Esophagus squamous epithelium (tissue), 5 donors: ENCODE measurements around the gene PAIP2. TPM values are rescaled to one million over a fixed set of nuclear protein-coding genes. Genes with fewer than 3 reads are reported as not detected.

Source experiments
- DNase-seq: peaks from one replicate; lab custom pipeline; 2025; lab: John Stamatoyannopoulos, UW
- H3K27ac ChIP-seq, 4 donors: fragments of 200-600 bp; sonication (generic); one replicate each; pipeline ENCODE4 v1.5.1; 2016 to 2019; ENCODE audit warnings: mild to moderate bottlenecking in 1 of 4
- H3K27me3 ChIP-seq, 4 donors: fragments of 200-600 bp; sonication (generic); 1 replicate in 3 of 4; 2 replicates in 1 of 4; pipeline versions ENCODE4 v1.5.1 to v1.6.0; 2017 to 2021; ENCODE audit warnings: antibody characterized with exemption in 1 of 4
- H3K36me3 ChIP-seq, 3 donors: fragments of 200-600 bp; sonication (generic); one replicate each; pipeline ENCODE4 v1.5.1; 2016 to 2019
- H3K4me1 ChIP-seq, 3 donors: fragments of 200-600 bp; sonication (generic); one replicate each; pipeline ENCODE4 v1.5.1; 2017 to 2019
- H3K4me3 ChIP-seq, 4 donors: fragments of 200-600 bp; sonication (generic); 1 replicate in 3 of 4; 2 replicates in 1 of 4; pipeline ENCODE4 v1.5.1; 2016 to 2019; ENCODE audit warnings: mild to moderate bottlenecking in 2 of 4, moderate library complexity in 1 of 4
- H3K9me3 ChIP-seq, 3 donors: fragments of 200-600 bp; sonication (generic); one replicate each; pipeline ENCODE4 v1.5.1; 2016 to 2019
- CTCF ChIP-seq, 6 experiments: fragments of 450-650 bp in 4 of 6; fragments of 200-600 bp in 2 of 6; sonication (generic) in 2 of 6; IDR thresholded peaks; one replicate each; pipeline ENCODE4 v1.5.1; 2016 to 2019; ENCODE audit warnings: antibody characterized with exemption in 6 of 6, mild to moderate bottlenecking in 4 of 6, moderate library complexity in 4 of 6
- POLR2A ChIP-seq, 4 donors: fragments of 450-650 bp; IDR thresholded peaks; one replicate each; pipeline ENCODE4 v1.6.1; 2017; ENCODE audit warnings: antibody characterized with exemption in 4 of 4, mild to moderate bottlenecking in 4 of 4, moderate library complexity in 3 of 4
- WGBS, 2 donors: methylation state at CpG; one replicate each; pipeline ENCODE4 v1.1.5; 2018; 5-methylcytosine and 5-hydroxymethylcytosine counted together
- intact Hi-C: fragments of 100-400 bp; cut with DNase I; formaldehyde crosslinking; loops from one replicate; pipeline ENCODE4 v1.15.0; 2022
- total RNA-seq, 4 donors: library from RNA; depleted of rRNA; stranded (reverse); fragments of >200 nt; gene quantifications; one replicate each; pipeline ENCODE4 v1.1.0, GENCODE V29; 2016
- donor health status: DM: yes; HTN: yes; CAD: no.

Gene PAIP2
- total RNA-seq, 4 donors from 2014 or later, result 33.7 to 69.0 (median 57.6) TPM

- intact Hi-C loops, result no loop called here
- Histone ChIP-seq H3K27ac (no peak overlapping the region), H3K9me3 (no peaks in the 10 kb centered on the region), H3K4me1 (peaks cover 0 to 50% (median 10%) of the 10 kb centered on the region in 3 donors), H3K4me3 (no peak overlapping the region), H3K36me3 (peaks cover 0 to 43% (median 0%) of the 10 kb centered on the region in 3 donors), H3K27me3 (no peaks in the 10 kb centered on the region)
- no peak for DNase-seq
- TF ChIP-seq POLR2A (IDR thresholded peaks at IDR 0.05), result no peak
- no peak for TF ChIP-seq CTCF (IDR thresholded peaks at IDR 0.05)
These were observed 16.4 kb downstream of the PAIP2 start for GRCh38 chr5:139358064-139358463.

GRCh38 chr5:139360384-139360783 lies 18.7 kb downstream of the PAIP2 start:
- H3K4me3 ChIP-seq, result no peak overlapping the region
- WGBS, 2 donors, result 90 to 92% methylated on average over 4 of the region's 4 CpGs
- no peaks in the 10 kb centered on the region for H3K27me3 ChIP-seq
- DNase-seq, result no peak
- no peaks in the 10 kb centered on the region for H3K9me3 ChIP-seq
- intact Hi-C loops, result no loop called here
- peaks cover 6 to 48% (median 14%) of the 10 kb centered on the region in 3 donors for H3K36me3 ChIP-seq
- H3K4me1 ChIP-seq, result peaks cover 0 to 65% (median 16%) of the 10 kb centered on the region in 3 donors
- TF ChIP-seq POLR2A (IDR thresholded peaks at IDR 0.05) (no peak), CTCF (IDR thresholded peaks at IDR 0.05) (no peak)
- H3K27ac ChIP-seq, result no peak overlapping the region

DNA sequence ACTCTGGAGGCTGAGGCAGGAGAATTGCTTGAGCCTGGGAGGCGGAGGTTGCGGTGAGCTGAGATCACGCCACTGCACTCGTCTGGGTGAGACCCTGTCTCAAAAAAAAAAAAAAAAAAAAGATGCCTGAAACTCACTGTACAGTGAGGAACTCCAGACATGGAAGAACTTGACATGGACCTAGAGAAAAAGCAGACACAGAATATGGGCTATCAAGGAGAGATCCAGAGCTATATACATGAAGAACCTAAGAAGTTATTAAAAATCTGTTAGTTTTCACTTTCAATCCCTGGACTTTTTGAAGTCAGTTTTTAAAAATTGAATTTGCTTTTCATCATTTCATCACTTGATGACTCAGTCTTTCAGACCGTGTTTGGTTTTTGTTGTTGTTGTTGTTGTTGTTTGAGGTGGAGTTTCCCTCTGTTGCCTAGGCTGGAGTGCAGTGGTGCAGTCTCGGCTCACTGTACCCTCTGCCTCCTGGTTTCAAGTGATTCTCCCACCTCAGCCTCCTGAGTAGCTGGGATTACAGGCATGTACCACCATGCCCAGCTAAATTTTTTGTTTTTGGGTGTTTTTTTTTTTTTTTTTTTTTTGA lies 20.3 kb downstream of the PAIP2 start:
- 73 to 78% methylated on average over 6 of the region's 6 CpGs for WGBS, 2 donors
- H3K36me3 ChIP-seq, result peaks cover 6 to 53% (median 18%) of the 10 kb centered on the region in 3 donors
- H3K27me3 ChIP-seq, result no peaks in the 10 kb centered on the region
- no peak overlapping the region for H3K27ac ChIP-seq
- H3K4me1 ChIP-seq, result peaks cover 0 to 58% (median 16%) of the 10 kb centered on the region in 3 donors
- H3K9me3 ChIP-seq, result no peaks in the 10 kb centered on the region
- TF ChIP-seq CTCF (IDR thresholded peaks at IDR 0.05), result no peak
- no peak for TF ChIP-seq POLR2A (IDR thresholded peaks at IDR 0.05)
- no peak overlapping the region for H3K4me3 ChIP-seq
- intact Hi-C loops, result no loop called here
- no peak for DNase-seq

GRCh38 chr5:139363937-139364336 lies 22.3 kb downstream of the PAIP2 start:
- 34 to 52% methylated on average over 2 of the region's 2 CpGs for WGBS, 2 donors
- Histone ChIP-seq H3K4me1 (peaks cover 0 to 38% (median 6%) of the 10 kb centered on the region in 3 donors), H3K4me3 (no peak overlapping the region), H3K27ac (peak overlapping the region in 2 of 4 donors; percentile 68 to 74), H3K36me3 (peaks cover 6 to 66% (median 18%) of the 10 kb centered on the region in 3 donors), H3K27me3 (no peaks in the 10 kb centered on the region), H3K9me3 (no peaks in the 10 kb centered on the region)
- DNase-seq, result no peak
- intact Hi-C loops, result no loop called here
- TF ChIP-seq CTCF (IDR thresholded peaks at IDR 0.05) (no peak), POLR2A (IDR thresholded peaks at IDR 0.05) (no peak)

- Histone ChIP-seq H3K27me3 (no peaks in the 10 kb centered on the region), H3K27ac (peak overlapping the region in 2 of 4 donors; percentile 68 to 74), H3K4me1 (peaks cover 0 to 33% (median 6%) of the 10 kb centered on the region in 3 donors), H3K9me3 (no peaks in the 10 kb centered on the region), H3K36me3 (peaks cover 6 to 72% (median 18%) of the 10 kb centered on the region in 3 donors), H3K4me3 (no peak overlapping the region)
- 76 to 93% methylated on average over 2 of the region's 2 CpGs for WGBS, 2 donors
- intact Hi-C loops, result no loop called here
- TF ChIP-seq CTCF (IDR thresholded peaks at IDR 0.05) (no peak), POLR2A (IDR thresholded peaks at IDR 0.05) (no peak)
- no peak for DNase-seq
These were observed 22.8 kb downstream of the PAIP2 start for GRCh38 chr5:139364466-139364865.
